CD4-positive, alpha-beta T cell (primary cell): Measurements from ENCODE around the gene RTN4IP1. TPM values are rescaled to one million over a fixed set of nuclear protein-coding genes. Genes with fewer than 3 reads are reported as not detected.
"Not testable (repeated sequence)": the region's sequence is repeated elsewhere in the genome, so short reads cannot be mapped to it uniquely, and the experiment has no call there.

Experiments used
- ATAC-seq: fragments of 200-7000 bp; cut with Tn5 transposase; one replicate; pipeline ENCODE4 v1.10.0; 2022; ENCODE audit warnings: mild to moderate bottlenecking; ENCODE audit not compliant: poor library complexity
- CTCF ChIA-PET: fragments of 350-600 bp; sonication (Branson Sonifier 250); formaldehyde crosslinking; loops from one replicate; lab custom pipeline; 2021; ENCODE audit warnings: antibody characterized with exemption, inconsistent platforms; lab: Charles Lee
- POLR2A ChIA-PET: fragments of 350-600 bp; sonication (Branson Sonifier 250); formaldehyde crosslinking; loops from one replicate; lab custom pipeline; 2021; ENCODE audit warnings: antibody characterized with exemption, inconsistent platforms; lab: Charles Lee
- DNase-seq, 14 experiments: peaks; one replicate each; pipeline ENCODE4 v3.0.0-alpha.2; 2013 to 2020; ENCODE audit warnings: mixed read lengths in 2 of 14
- H3K27ac ChIP-seq, 2 donors: one replicate each; pipeline versions ENCODE4 v1.5.1 to v1.7.0; 2013; ENCODE audit warnings: low read length in 2 of 2, low read depth in 1 of 2, mild to moderate bottlenecking in 1 of 2
- H3K27me3 ChIP-seq, 2 experiments: 1 replicate in 1 of 2; 2 replicates in 1 of 2; pipeline versions ENCODE4 v1.6.1 to v1.7.0; 2013; ENCODE audit warnings: low read length in 2 of 2, control low read depth in 1 of 2, mild to moderate bottlenecking in 1 of 2, moderate library complexity in 1 of 2; ENCODE audit not compliant: insufficient read depth in 2 of 2, control insufficient read depth in 1 of 2
- H3K36me3 ChIP-seq: one replicate; pipeline ENCODE4 v1.6.1; 2013; ENCODE audit warnings: low read length, control low read depth; ENCODE audit not compliant: insufficient read depth
- H3K4me1 ChIP-seq: one replicate; pipeline ENCODE4 v1.6.1; 2013; ENCODE audit warnings: low read length, control low read depth; ENCODE audit not compliant: insufficient read depth
- H3K4me3 ChIP-seq: one replicate; pipeline ENCODE4 v1.5.1; 2013; ENCODE audit warnings: mild to moderate bottlenecking, low read length, moderate library complexity
- H3K9me3 ChIP-seq, 2 experiments: 1 replicate in 1 of 2; 2 replicates in 1 of 2; pipeline versions ENCODE4 v1.6.1 to v1.7.0; 2013; ENCODE audit warnings: low read length in 2 of 2, mild to moderate bottlenecking in 2 of 2, control low read depth in 1 of 2, moderate library complexity in 1 of 2; ENCODE audit not compliant: control insufficient read depth in 1 of 2, insufficient read depth in 1 of 2
- H3K27ac Mint-ChIP-seq: one replicate; pipeline ENCODE4 v1.8.0; 2020; ENCODE audit warnings: mixed read lengths
- H3K27me3 Mint-ChIP-seq: one replicate; pipeline ENCODE4 v1.8.0; 2021; ENCODE audit warnings: mixed read lengths
- H3K36me3 Mint-ChIP-seq: one replicate; pipeline ENCODE4 v1.8.0; 2021; ENCODE audit warnings: low read depth, mixed read lengths
- H3K4me1 Mint-ChIP-seq: one replicate; pipeline ENCODE4 v1.8.0; 2021; ENCODE audit warnings: low read depth, mixed read lengths
- H3K4me3 Mint-ChIP-seq: one replicate; pipeline ENCODE4 v1.8.0; 2020; ENCODE audit warnings: mild to moderate bottlenecking, mixed read lengths
- H3K9me3 Mint-ChIP-seq: one replicate; pipeline ENCODE4 v1.8.0; 2020; ENCODE audit warnings: mixed read lengths
- CTCF ChIP-seq: fragments of 200-600 bp; IDR thresholded peaks from one replicate; pipeline ENCODE4 v1.8.0; 2022; ENCODE audit warnings: antibody characterized with exemption, mild to moderate bottlenecking
- intact Hi-C, 2 experiments: fragments of 100-400 bp; cut with DNase I in 1 of 2; cut with micrococcal nuclease in 1 of 2; formaldehyde crosslinking; loops; one replicate each; pipeline versions ENCODE4 v1.15.1 to v1.9.0; 2023 to 2025; cut with DNase I, micrococcal nuclease
- total RNA-seq, 174 experiments: library from RNA in 2 of 174; stranded (reverse) in 2 of 174; gene quantifications; one replicate each; pipeline ENCODE4 v1.2.3 and lab custom pipeline; 2021 to 2026

RTN4IP1 gene
- total RNA-seq, 2 experiments from 2014 or later: 2.4 to 2.5 TPM

- Mint-ChIP-seq H3K4me1 (peaks cover 39% of the 10 kb centered on the region), H3K36me3 (peaks cover 95% of the 10 kb centered on the region), H3K27me3 (no peaks in the 10 kb centered on the region), H3K9me3 (no peaks in the 10 kb centered on the region), H3K4me3 (no peak overlapping the region), H3K27ac (peak overlapping the region; percentile 51)
- Histone ChIP-seq H3K4me3 (no peak overlapping the region), H3K4me1 (peaks cover 6% of the 10 kb centered on the region), H3K36me3 (peaks cover 87% of the 10 kb centered on the region), H3K27me3 (no peaks in the 10 kb centered on the region), H3K27ac (no peak overlapping the region), H3K9me3 (no peaks in the 10 kb centered on the region)
- DNase-seq: no peak
- intact Hi-C loops: no loop called here
- ATAC-seq: no peak
- CTCF ChIA-PET: interaction anchor here (1.3 kb wide), 1 partner anchor 28 kb away, joined by 3 read pairs; no protein-coding TSS in a partner anchor
- no peak for TF ChIP-seq CTCF
- POLR2A ChIA-PET: interaction anchor here (1.7 kb wide), 1 partner anchor 30 kb away, joined by 6 read pairs; no protein-coding TSS in a partner anchor
Measured at GRCh38 chr6:106549521-106549920, 79.8 kb downstream of the RTN4IP1 start.

- H3K4me3 Mint-ChIP-seq: not testable (repeated sequence)
- H3K36me3 ChIP-seq: peaks cover 87% of the 10 kb centered on the region
- POLR2A ChIA-PET: interaction anchor here (1.7 kb wide), 1 partner anchor 29 kb away, joined by 6 read pairs; no protein-coding TSS in a partner anchor
Measured at GRCh38 chr6:106548926-106549455, 80.3 kb downstream of the RTN4IP1 start.

GRCh38 chr6:106547601-106548453, 81.5 kb downstream of the RTN4IP1 start:
- H3K36me3 ChIP-seq: peaks cover 84% of the 10 kb centered on the region
- H3K27ac ChIP-seq: peak overlapping the region in 1 of 2 donors; percentile 37
- H3K27me3 ChIP-seq: no peaks in the 10 kb centered on the region
- Mint-ChIP-seq H3K27ac (peak overlapping the region; percentile 74), H3K4me1 (peaks cover 44% of the 10 kb centered on the region), H3K9me3 (no peaks in the 10 kb centered on the region), H3K36me3 (peaks cover 94% of the 10 kb centered on the region), H3K27me3 (no peaks in the 10 kb centered on the region), H3K4me3 (no peak overlapping the region)
- ChIA-PET CTCF (interaction anchor here (1.1 kb wide), 1 partner anchor 36 kb away, joined by 4 read pairs; no protein-coding TSS in a partner anchor), POLR2A (interaction anchor here (0.6 to 0.7 kb wide), 2 partner anchors 36 to 299 kb away, joined by 3 to 4 read pairs; no protein-coding TSS in a partner anchor)
- H3K4me3 ChIP-seq: no peak overlapping the region
- ATAC-seq (peak; percentile 37), DNase-seq (peak in 8 of 14 experiments; percentile 16 to 51 (median 40))
- TF ChIP-seq CTCF: no peak
- intact Hi-C loops: no loop called here
- H3K9me3 ChIP-seq: no peaks in the 10 kb centered on the region
- peaks cover 6% of the 10 kb centered on the region for H3K4me1 ChIP-seq

More at GRCh38 chr6:106548926-106549455, 80.3 kb downstream of the RTN4IP1 start:
- H3K27me3 Mint-ChIP-seq, H3K4me3 ChIP-seq, intact Hi-C loops, H3K27ac ChIP-seq, H3K27me3 ChIP-seq, H3K4me1 ChIP-seq, H3K9me3 Mint-ChIP-seq, H3K9me3 ChIP-seq, H3K27ac Mint-ChIP-seq, ATAC-seq, DNase-seq: not testable (repeated sequence)
- peaks cover 44% of the 10 kb centered on the region for H3K4me1 Mint-ChIP-seq
- CTCF ChIA-PET: interaction anchor here (1.1 kb wide), 1 partner anchor 37 kb away, joined by 4 read pairs; no protein-coding TSS in a partner anchor
- peaks cover 95% of the 10 kb centered on the region for H3K36me3 Mint-ChIP-seq
